ENCODE data around the gene SCO1. TPM values are rescaled to one million over a fixed set of nuclear protein-coding genes. Genes with fewer than 3 reads are reported as not detected.

The SCO1 gene
- 60.3 and 63.6 TPM in 2 replicates for total RNA-seq (2021)
- long read RNA-seq, full-length matches to known transcripts: 374 of 426 reads
- long read RNA-seq, partial matches to known transcripts: 5 of 426 reads
- long read RNA-seq, other reads (novel, unspliced or antisense): 47 of 426 reads

GRCh38 chr17:10697092-10698081 lies at the start of gene SCO1, which contains the start of gene ADPRM:
TSS of gene SCO1 (minus strand) at chr17:10697533. CDS start at chr17:10697507, 26 bp downstream.
TSS of gene ADPRM (plus strand) at chr17:10697594. CDS start at chr17:10704927, 7,333 bp downstream.
- H4K91ac ChIP-seq (ENCODE audit: insufficient read length, low read depth, low read length): no peak within 1 kb of the TSS
- peak within 1 kb of the TSS; percentile 74 for H3K27ac ChIP-seq (ENCODE audit: insufficient read length, low read depth, low read length)
- Mint-ChIP-seq H3K36me3 (ENCODE audit: insufficient read depth in 1 of 3, low read depth in 3 of 3) (peaks cover 23 to 33% (median 29%) of the 10 kb centered on the region in 3 experiments; a peak in 6 of 7 replicates), H3K27me3 (ENCODE audit: low read depth) (no peaks in the 10 kb centered on the region), H3K4me3 (peak within 1 kb of the TSS; percentile 81 to 97), H3K9me3 (no peaks in the 10 kb centered on the region), H3K4me1 (peaks cover 16 to 19% of the 10 kb centered on the region in 2 experiments), H3K27ac (peak within 1 kb of the TSS; percentile 91 to 97 (median 92))
- peak; percentile 53; the same call in 2 of the 3 replicates for TF ChIP-seq CTCF (conservative IDR thresholded peaks at IDR 0.05)
- H2BK20ac ChIP-seq (ENCODE audit: low read depth, low read length, poor library complexity, severe bottlenecking): no peak within 1 kb of the TSS
- no peak within 1 kb of the TSS for H3K23ac ChIP-seq (ENCODE audit: insufficient read length, low read depth, low read length)
- no peaks in the 10 kb centered on the region for H3K27me3 ChIP-seq (ENCODE audit: insufficient read depth, low read length)
- no peak within 1 kb of the TSS for H2BK12ac ChIP-seq (ENCODE audit: insufficient read length, low read depth, low read length)
- no peak within 1 kb of the TSS for H2BK120ac ChIP-seq (ENCODE audit: low read depth, low read length, poor library complexity, severe bottlenecking)
- peak within 1 kb of the TSS; percentile 77 for H3K9ac ChIP-seq (ENCODE audit: extremely low read depth, insufficient read length, low read length)
- H3K14ac ChIP-seq (ENCODE audit: insufficient read depth, low read length): peak within 1 kb of the TSS; percentile 91
- H3K4me1 ChIP-seq (ENCODE audit: insufficient read depth, low read length): no peaks in the 10 kb centered on the region
- H2BK5ac ChIP-seq (ENCODE audit: insufficient read length, low read length): no peak within 1 kb of the TSS
- H3T11ph ChIP-seq (ENCODE audit: low read length): no peak within 1 kb of the TSS
- H3K79me1 ChIP-seq (ENCODE audit: insufficient read depth, low read depth, low read length, poor library complexity, severe bottlenecking): peaks cover 3% of the 10 kb centered on the region
- no peaks in the 10 kb centered on the region for H4K20me1 ChIP-seq (ENCODE audit: control insufficient read depth, insufficient read depth, insufficient read length)
- H3K4me2 ChIP-seq (ENCODE audit: insufficient read depth, insufficient read length, low read length): peak within 1 kb of the TSS; percentile 97
- peaks cover 5% of the 10 kb centered on the region for H3K23me2 ChIP-seq (ENCODE audit: insufficient read length, low read depth, low read length, poor library complexity, severe bottlenecking)
- H3K56ac ChIP-seq (ENCODE audit: insufficient read length, low read depth, low read length): no peak within 1 kb of the TSS
- H4K8ac ChIP-seq (replicated peaks; ENCODE audit: insufficient read length, low read depth, low read length): no peak within 1 kb of the TSS
- no peak within 1 kb of the TSS for H3K4ac ChIP-seq (ENCODE audit: low read depth, low read length)
- DNase-seq: peak; percentile 98
- H3K9me3 ChIP-seq (ENCODE audit: control insufficient read depth, low read depth, low read length): no peaks in the 10 kb centered on the region
- peak within 1 kb of the TSS; percentile 84 for H3K18ac ChIP-seq (ENCODE audit: insufficient read length, low read depth, low read length)
- no peak within 1 kb of the TSS for H4K5ac ChIP-seq (ENCODE audit: insufficient read length, low read depth, low read length)
- no CpG with 5 or more reads among the region's 84 CpGs for WGBS (ENCODE audit: extremely low coverage, insufficient read length, low lambda C conversion rate)
- H3K79me2 ChIP-seq (ENCODE audit: insufficient read depth, low read length): peaks cover 14% of the 10 kb centered on the region; the same call in 1 of the 2 replicates
- no peak within 1 kb of the TSS for H2AK5ac ChIP-seq (ENCODE audit: insufficient read length, low read length)
- H2BK15ac ChIP-seq (ENCODE audit: low read depth, low read length): no peak within 1 kb of the TSS
- H2AFZ ChIP-seq (ENCODE audit: low read length): peak within 1 kb of the TSS; percentile 6
